Activated naive CD8-positive, alpha-beta T cell treated with anti-CD3 and anti-CD28 coated beads, Interleukin-2, amount 10 ng/mL, durations not matched to agents 7 days and 5 days (primary cell): ENCODE results near the gene ETNK1. TPM values are rescaled to one million over a fixed set of nuclear protein-coding genes. Genes with fewer than 3 reads are reported as not detected.

Experiments used
- ATAC-seq: fragments of 150-1000 bp; cut with Tn5 transposase; one replicate; pipeline ENCODE4 v1.10.0; 2021; ENCODE audit warnings: low read depth, moderate library complexity
- POLR2A ChIA-PET: fragments of 350-600 bp; sonication (Branson Sonifier 250); formaldehyde crosslinking; loops from one replicate; lab custom pipeline; 2021; ENCODE audit warnings: antibody characterized with exemption; lab: Charles Lee
- DNase-seq: peaks from one replicate; pipeline ENCODE4 v3.0.0; 2021
- H3K27ac Mint-ChIP-seq: one replicate; pipeline ENCODE4 v1.8.0; 2022; ENCODE audit warnings: mild to moderate bottlenecking, mixed read lengths
- H3K27me3 Mint-ChIP-seq: one replicate; pipeline ENCODE4 v1.8.0; 2022; ENCODE audit warnings: mild to moderate bottlenecking, moderate library complexity, mixed read lengths
- H3K36me3 Mint-ChIP-seq: one replicate; pipeline ENCODE4 v1.8.0; 2021; ENCODE audit warnings: mild to moderate bottlenecking, mixed read lengths
- H3K4me1 Mint-ChIP-seq: one replicate; pipeline ENCODE4 v1.8.0; 2021; ENCODE audit warnings: mixed read lengths
- H3K4me3 Mint-ChIP-seq: one replicate; pipeline ENCODE4 v1.8.0; 2022; ENCODE audit warnings: mild to moderate bottlenecking, moderate library complexity, mixed read lengths
- H3K9me3 Mint-ChIP-seq: one replicate; pipeline ENCODE4 v1.8.0; 2021; ENCODE audit warnings: mixed read lengths
- total RNA-seq, 2 experiments: library from RNA; stranded (reverse); gene quantifications; one replicate each; pipeline ENCODE4 v1.2.3, GENCODE V29; 2021

Gene ETNK1
- total RNA-seq, 2 experiments from 2014 or later, result 73.0 to 74.0 TPM

- H3K36me3 Mint-ChIP-seq, result no peaks in the 10 kb centered on the region
- no peak for DNase-seq
- peaks cover 10% of the 10 kb centered on the region for H3K27me3 Mint-ChIP-seq
- H3K9me3 Mint-ChIP-seq, result peaks cover 16% of the 10 kb centered on the region
- no peak overlapping the region for H3K27ac Mint-ChIP-seq
- POLR2A ChIA-PET, result no interaction called here
- ATAC-seq, result no peak
- H3K4me1 Mint-ChIP-seq, result no peaks in the 10 kb centered on the region
- no peak overlapping the region for H3K4me3 Mint-ChIP-seq
These were observed 8.9 kb upstream of the ETNK1 start for GRCh38 chr12:22615963-22616501.

DNA sequence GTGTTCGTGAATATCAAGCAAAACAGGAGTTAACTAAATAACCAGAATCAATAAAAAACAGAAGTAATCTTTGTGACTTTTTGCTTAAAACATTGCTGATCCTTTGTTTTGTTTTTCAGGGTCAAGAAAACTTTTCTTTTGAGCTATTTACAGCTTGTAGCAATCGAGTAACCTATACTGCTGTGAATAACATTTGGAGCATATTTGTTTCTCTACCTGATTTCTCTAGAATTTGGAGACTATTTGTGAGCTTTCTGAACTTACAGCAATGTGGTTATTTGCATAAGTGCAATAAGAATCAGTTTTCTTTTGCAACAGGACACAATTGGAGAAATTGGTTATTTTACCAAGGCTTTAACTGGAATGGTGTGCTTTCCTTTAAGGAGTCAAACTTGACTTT, 7.3 kb upstream of the ETNK1 start:
- Mint-ChIP-seq H3K36me3 (no peaks in the 10 kb centered on the region), H3K9me3 (peaks cover 10% of the 10 kb centered on the region), H3K4me3 (no peak overlapping the region), H3K4me1 (no peaks in the 10 kb centered on the region), H3K27me3 (peaks cover 25% of the 10 kb centered on the region), H3K27ac (no peak overlapping the region)
- ATAC-seq (no peak), DNase-seq (no peak)
- POLR2A ChIA-PET, result no interaction called here

DNA sequence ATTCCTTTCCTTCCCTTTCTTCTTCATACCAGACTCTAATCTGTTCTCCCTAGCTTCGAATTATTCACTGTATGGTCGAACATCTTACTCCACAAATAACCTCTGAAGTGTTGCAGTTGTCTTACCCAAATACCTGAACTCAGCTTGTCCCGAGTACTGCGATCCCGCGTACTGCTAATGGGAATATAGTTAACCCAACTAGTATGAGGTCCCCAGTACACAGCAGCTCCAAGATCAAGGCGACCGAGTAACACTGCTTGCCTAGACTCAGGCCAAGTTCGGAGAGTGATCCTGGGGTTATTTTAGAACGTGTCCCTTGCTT, 462 bp upstream of the ETNK1 start:
- POLR2A ChIA-PET, result interaction anchor here (0.7 to 2.3 kb wide), 6 partner anchors 11 to 967 kb away, joined by 3 to 12 read pairs (median 4); partner anchors contain the start of genes C2CD5 and LDHB
- ATAC-seq, result no peak
- peaks cover 27% of the 10 kb centered on the region for H3K4me1 Mint-ChIP-seq
- peak overlapping the region; percentile 91 for H3K27ac Mint-ChIP-seq
- H3K27me3 Mint-ChIP-seq, result peaks cover 27% of the 10 kb centered on the region
- DNase-seq, result no peak
- H3K9me3 Mint-ChIP-seq, result peaks cover 1% of the 10 kb centered on the region
- peak overlapping the region; percentile 94 for H3K4me3 Mint-ChIP-seq
- H3K36me3 Mint-ChIP-seq, result no peaks in the 10 kb centered on the region

- H3K9me3 Mint-ChIP-seq, result peaks cover 1% of the 10 kb centered on the region
- peaks cover 31% of the 10 kb centered on the region for H3K4me1 Mint-ChIP-seq
- ATAC-seq (no peak), DNase-seq (no peak)
- POLR2A ChIA-PET, result interaction anchor here (2.3 kb wide), 1 partner anchor 82 kb away, joined by 12 read pairs; the partner anchor contains the start of gene C2CD5
- peaks cover 20% of the 10 kb centered on the region for H3K27me3 Mint-ChIP-seq
- H3K4me3 Mint-ChIP-seq, result peak overlapping the region; percentile 94
- peak overlapping the region; percentile 91 for H3K27ac Mint-ChIP-seq
- no peaks in the 10 kb centered on the region for H3K36me3 Mint-ChIP-seq
These were observed 857 bp downstream of the ETNK1 start for GRCh38 chr12:22625762-22626294.

GRCh38 chr12:22626406-22626805, 1.4 kb downstream of the ETNK1 start:
- Mint-ChIP-seq H3K27me3 (peaks cover 15% of the 10 kb centered on the region), H3K36me3 (peaks cover under 1% of the 10 kb centered on the region), H3K27ac (peak overlapping the region; percentile 71), H3K4me1 (peaks cover 33% of the 10 kb centered on the region), H3K9me3 (no peaks in the 10 kb centered on the region), H3K4me3 (peak overlapping the region; percentile 94)
- DNase-seq, result no peak
- POLR2A ChIA-PET, result no interaction called here
- no peak for ATAC-seq

DNA sequence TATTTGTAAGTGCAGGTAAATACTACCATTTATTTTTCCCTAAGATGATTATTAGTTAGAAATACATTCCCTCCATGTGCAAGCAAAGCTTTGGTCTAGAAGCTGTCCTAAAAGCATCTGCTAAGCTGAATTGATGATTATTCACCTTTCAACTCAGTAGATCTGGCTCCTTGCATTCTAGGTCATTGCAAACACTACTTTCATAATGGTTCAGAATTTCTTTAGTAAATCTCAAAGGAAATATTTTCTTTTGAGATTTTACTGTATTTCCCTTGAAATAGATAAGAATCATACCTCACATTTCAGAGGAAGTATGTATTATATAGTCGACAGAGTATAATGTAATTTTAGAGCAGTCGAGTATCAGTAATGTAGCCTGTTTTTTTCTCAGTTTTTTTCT, 2.4 kb downstream of the ETNK1 start:
- Mint-ChIP-seq H3K9me3 (no peaks in the 10 kb centered on the region), H3K36me3 (peaks cover 2% of the 10 kb centered on the region), H3K4me1 (peaks cover 36% of the 10 kb centered on the region), H3K27me3 (peaks cover 5% of the 10 kb centered on the region), H3K4me3 (peak overlapping the region; percentile 78), H3K27ac (peak overlapping the region; percentile 15)
- POLR2A ChIA-PET, result interaction anchor here (1.3 kb wide), 1 partner anchor 83 kb away, joined by 5 read pairs; the partner anchor contains the start of gene C2CD5
- no peak for DNase-seq
- no peak for ATAC-seq

GRCh38 chr12:22628228-22628627, 3.3 kb downstream of the ETNK1 start:
- POLR2A ChIA-PET, result interaction anchor here (1.3 to 1.4 kb wide), 2 partner anchors 84 kb away, joined by 4 to 5 read pairs; partner anchors contain the start of gene C2CD5
- Mint-ChIP-seq H3K9me3 (no peaks in the 10 kb centered on the region), H3K27ac (no peak overlapping the region), H3K4me3 (peak overlapping the region; percentile 78), H3K4me1 (peaks cover 42% of the 10 kb centered on the region), H3K27me3 (no peaks in the 10 kb centered on the region), H3K36me3 (peaks cover 5% of the 10 kb centered on the region)
- DNase-seq (no peak), ATAC-seq (no peak)

- Mint-ChIP-seq H3K27me3 (no peaks in the 10 kb centered on the region), H3K4me1 (peaks cover 35% of the 10 kb centered on the region), H3K36me3 (peaks cover 12% of the 10 kb centered on the region), H3K4me3 (no peak overlapping the region), H3K9me3 (no peaks in the 10 kb centered on the region), H3K27ac (no peak overlapping the region)
- DNase-seq (no peak), ATAC-seq (no peak)
- POLR2A ChIA-PET, result no interaction called here
These were observed 7.0 kb downstream of the ETNK1 start for GRCh38 chr12:22631863-22632463.

GRCh38 chr12:22634883-22635282, 9.9 kb downstream of the ETNK1 start:
- Mint-ChIP-seq H3K4me3 (no peak overlapping the region), H3K27ac (no peak overlapping the region), H3K4me1 (peaks cover 21% of the 10 kb centered on the region), H3K27me3 (no peaks in the 10 kb centered on the region), H3K36me3 (peaks cover 15% of the 10 kb centered on the region), H3K9me3 (no peaks in the 10 kb centered on the region)
- ATAC-seq, result no peak
- no peak for DNase-seq
- POLR2A ChIA-PET, result interaction anchor here (1.0 kb wide), 1 partner anchor 10 kb away, joined by 3 read pairs; the partner anchor contains the start of gene ETNK1

GRCh38 chr12:22635812-22636211, 10.8 kb downstream of the ETNK1 start:
- peaks cover 19% of the 10 kb centered on the region for H3K4me1 Mint-ChIP-seq
- H3K9me3 Mint-ChIP-seq, result no peaks in the 10 kb centered on the region
- no peak overlapping the region for H3K4me3 Mint-ChIP-seq
- no peaks in the 10 kb centered on the region for H3K27me3 Mint-ChIP-seq
- no peak overlapping the region for H3K27ac Mint-ChIP-seq
- H3K36me3 Mint-ChIP-seq, result peaks cover 15% of the 10 kb centered on the region
- DNase-seq (no peak), ATAC-seq (no peak)
- POLR2A ChIA-PET, result interaction anchor here (1.0 kb wide), 1 partner anchor 11 kb away, joined by 3 read pairs; the partner anchor contains the start of gene ETNK1

DNA sequence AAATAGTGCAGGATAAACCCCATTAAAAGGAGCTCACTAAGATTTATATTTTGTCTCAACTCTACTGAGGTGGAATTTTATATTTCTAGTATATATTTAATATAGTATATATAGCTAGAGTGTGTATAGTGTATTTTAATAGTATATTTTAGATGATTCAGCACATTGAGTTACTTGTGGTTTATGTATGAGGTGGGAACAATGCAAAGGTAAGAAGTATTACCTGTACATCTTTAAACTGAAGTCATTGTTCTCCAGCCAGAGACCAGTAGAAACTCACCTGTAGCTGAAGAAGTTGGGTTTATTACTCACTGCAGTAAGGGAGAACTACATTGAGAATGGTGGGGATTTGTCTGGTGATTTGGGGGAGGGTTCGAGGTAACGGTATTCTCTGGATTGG, 15.9 kb downstream of the ETNK1 start:
- Mint-ChIP-seq H3K4me3 (no peak overlapping the region), H3K9me3 (no peaks in the 10 kb centered on the region), H3K27me3 (no peaks in the 10 kb centered on the region), H3K4me1 (peaks cover 8% of the 10 kb centered on the region), H3K27ac (no peak overlapping the region), H3K36me3 (peaks cover 12% of the 10 kb centered on the region)
- DNase-seq (no peak), ATAC-seq (no peak)
- POLR2A ChIA-PET, result interaction anchor here (1.0 kb wide), 1 partner anchor 16 kb away, joined by 4 read pairs; the partner anchor contains the start of gene ETNK1

- H3K27me3 Mint-ChIP-seq, result no peaks in the 10 kb centered on the region
- peaks cover 8% of the 10 kb centered on the region for H3K4me1 Mint-ChIP-seq
- no peak for ATAC-seq
- DNase-seq, result no peak
- no peak overlapping the region for H3K4me3 Mint-ChIP-seq
- no peak overlapping the region for H3K27ac Mint-ChIP-seq
- POLR2A ChIA-PET, result no interaction called here
- no peaks in the 10 kb centered on the region for H3K9me3 Mint-ChIP-seq
- peaks cover 14% of the 10 kb centered on the region for H3K36me3 Mint-ChIP-seq
These were observed 16.5 kb downstream of the ETNK1 start for GRCh38 chr12:22641353-22642053.

GRCh38 chr12:22648668-22649067, 23.7 kb downstream of the ETNK1 start:
- no peaks in the 10 kb centered on the region for H3K9me3 Mint-ChIP-seq
- no peak overlapping the region for H3K27ac Mint-ChIP-seq
- no peak for DNase-seq
- no peak for ATAC-seq
- POLR2A ChIA-PET, result no interaction called here
- H3K36me3 Mint-ChIP-seq, result peaks cover 41% of the 10 kb centered on the region
- H3K4me1 Mint-ChIP-seq, result no peaks in the 10 kb centered on the region
- no peaks in the 10 kb centered on the region for H3K27me3 Mint-ChIP-seq
- H3K4me3 Mint-ChIP-seq, result no peak overlapping the region
